Stimulated activated naive B cell treated with anti-CD40 and anti-IgM and Interleukin-4, amounts not matched to agents 10 μg/mL and 1 μg/mL and 100 μg/mL, for 72 hours (primary cell): ENCODE data around the gene CYLD.

Experiments
- ATAC-seq, 2 donors: fragments of 150-1000 bp; cut with Tn5 transposase; replicated peaks; 2 replicates each; pipeline ENCODE4 v1.10.0; 2021; ENCODE audit warnings: moderate library complexity in 1 of 2
- DNase-seq: peaks from one replicate; pipeline ENCODE4 v3.0.0; 2021
- H3K27ac Mint-ChIP-seq: one replicate; pipeline ENCODE4 v1.8.0; 2022; ENCODE audit warnings: mild to moderate bottlenecking, mixed read lengths
- H3K27me3 Mint-ChIP-seq, 2 donors: one replicate each; pipeline ENCODE4 v1.8.0; 2022; ENCODE audit warnings: mixed read lengths in 2 of 2
- H3K36me3 Mint-ChIP-seq, 2 donors: one replicate each; pipeline ENCODE4 v1.8.0; 2022; ENCODE audit warnings: mixed read lengths in 2 of 2, mild to moderate bottlenecking in 1 of 2
- H3K4me1 Mint-ChIP-seq, 2 donors: one replicate each; pipeline ENCODE4 v1.8.0; 2022; ENCODE audit warnings: mixed read lengths in 2 of 2, mild to moderate bottlenecking in 1 of 2
- H3K4me3 Mint-ChIP-seq, 2 donors: one replicate each; pipeline ENCODE4 v1.8.0; 2022; ENCODE audit warnings: mild to moderate bottlenecking in 2 of 2, mixed read lengths in 2 of 2, moderate library complexity in 1 of 2
- H3K9me3 Mint-ChIP-seq, 2 donors: one replicate each; pipeline ENCODE4 v1.8.0; 2022; ENCODE audit warnings: mixed read lengths in 2 of 2, mild to moderate bottlenecking in 1 of 2

The CYLD gene

GRCh38 chr16:50739031-50739430, 2.9 kb upstream of the CYLD start:
- Mint-ChIP-seq H3K9me3 (no peaks in the 10 kb centered on the region), H3K36me3 (peaks cover 6 to 25% of the 10 kb centered on the region in 2 donors), H3K4me1 (peaks cover 52 to 79% of the 10 kb centered on the region in 2 donors), H3K27me3 (no peaks in the 10 kb centered on the region), H3K4me3 (no peak overlapping the region), H3K27ac (peak overlapping the region; percentile 65)
- DNase-seq (no peak), ATAC-seq (no peak)

GRCh38 chr16:50740736-50741135, 1.1 kb upstream of the CYLD start:
- Mint-ChIP-seq H3K4me3 (peak overlapping the region; percentile 87 to 90), H3K27ac (peak overlapping the region; percentile 97), H3K36me3 (peaks cover 16 to 35% of the 10 kb centered on the region in 2 donors), H3K4me1 (peaks cover 55 to 82% of the 10 kb centered on the region in 2 donors), H3K27me3 (no peaks in the 10 kb centered on the region), H3K9me3 (no peaks in the 10 kb centered on the region)
- ATAC-seq = no peak
- DNase-seq = no peak

GRCh38 chr16:50741225-50741780, 583 bp upstream of the CYLD start:
- H3K36me3 Mint-ChIP-seq = peaks cover 16 to 37% of the 10 kb centered on the region in 2 donors
- no peaks in the 10 kb centered on the region for H3K9me3 Mint-ChIP-seq
- H3K27me3 Mint-ChIP-seq = no peaks in the 10 kb centered on the region
- H3K4me1 Mint-ChIP-seq = peaks cover 51 to 82% of the 10 kb centered on the region in 2 donors
- DNase-seq (no peak), ATAC-seq (peak in 1 of 2 donors; percentile 1)
- H3K27ac Mint-ChIP-seq = peak overlapping the region; percentile 97
- H3K4me3 Mint-ChIP-seq = peak overlapping the region; percentile 87 to 90

GRCh38 chr16:50742576-50743200, 802 bp downstream of the CYLD start:
- ATAC-seq (peak; percentile 16 to 18), DNase-seq (no peak)
- Mint-ChIP-seq H3K27me3 (no peaks in the 10 kb centered on the region), H3K27ac (peak overlapping the region; percentile 87), H3K9me3 (no peaks in the 10 kb centered on the region), H3K36me3 (peaks cover 19 to 34% of the 10 kb centered on the region in 2 donors), H3K4me1 (peaks cover 46 to 79% of the 10 kb centered on the region in 2 donors), H3K4me3 (peak overlapping the region; percentile 83 to 90)

- Mint-ChIP-seq H3K36me3 (peaks cover 19 to 30% of the 10 kb centered on the region in 2 donors), H3K4me3 (peak overlapping the region; percentile 83 to 90), H3K27me3 (no peaks in the 10 kb centered on the region), H3K9me3 (no peaks in the 10 kb centered on the region), H3K4me1 (peaks cover 44 to 73% of the 10 kb centered on the region in 2 donors), H3K27ac (peak overlapping the region; percentile 87)
- ATAC-seq (no peak), DNase-seq (no peak)
Measured at GRCh38 chr16:50743581-50744225, 1.8 kb downstream of the CYLD start.

- peaks cover 20 to 29% of the 10 kb centered on the region in 2 donors for H3K36me3 Mint-ChIP-seq
- peak overlapping the region; percentile 91 for H3K27ac Mint-ChIP-seq
- ATAC-seq = no peak
Measured at GRCh38 chr16:50744881-50745280, 3.0 kb downstream of the CYLD start.

GRCh38 chr16:50745940-50746339, 4.1 kb downstream of the CYLD start:
- DNase-seq (no peak), ATAC-seq (no peak)
- no peaks in the 10 kb centered on the region for H3K9me3 Mint-ChIP-seq
- peak overlapping the region; percentile 80 to 83 for H3K4me3 Mint-ChIP-seq
- no peaks in the 10 kb centered on the region for H3K27me3 Mint-ChIP-seq
- peaks cover 32 to 53% of the 10 kb centered on the region in 2 donors for H3K4me1 Mint-ChIP-seq
- peaks cover 20 to 28% of the 10 kb centered on the region in 2 donors for H3K36me3 Mint-ChIP-seq
- peak overlapping the region; percentile 91 for H3K27ac Mint-ChIP-seq

More at GRCh38 chr16:50744881-50745280, 3.0 kb downstream of the CYLD start:
- Mint-ChIP-seq H3K4me3 (peak overlapping the region; percentile 80 to 83), H3K4me1 (peaks cover 39 to 63% of the 10 kb centered on the region in 2 donors), H3K27me3 (no peaks in the 10 kb centered on the region), H3K9me3 (no peaks in the 10 kb centered on the region)
- no peak for DNase-seq

- Mint-ChIP-seq H3K4me1 (peaks cover 29 to 45% of the 10 kb centered on the region in 2 donors), H3K27me3 (no peaks in the 10 kb centered on the region), H3K4me3 (peak overlapping the region; percentile 57 to 68), H3K36me3 (peaks cover 23 to 31% of the 10 kb centered on the region in 2 donors), H3K27ac (peak overlapping the region; percentile 20), H3K9me3 (no peaks in the 10 kb centered on the region)
- ATAC-seq (peak; percentile 78 to 81), DNase-seq (no peak)
Measured at GRCh38 chr16:50747207-50747956, 5.5 kb downstream of the CYLD start.

- no peaks in the 10 kb centered on the region for H3K27me3 Mint-ChIP-seq
- no peak overlapping the region for H3K27ac Mint-ChIP-seq
- H3K9me3 Mint-ChIP-seq = no peaks in the 10 kb centered on the region
- no peak for ATAC-seq
- peaks cover 24 to 25% of the 10 kb centered on the region in 2 donors for H3K4me1 Mint-ChIP-seq
- H3K4me3 Mint-ChIP-seq = no peak overlapping the region
- H3K36me3 Mint-ChIP-seq = peaks cover 26 to 33% of the 10 kb centered on the region in 2 donors
- DNase-seq = no peak
Measured at GRCh38 chr16:50751528-50751927, 9.6 kb downstream of the CYLD start.

GRCh38 chr16:50752471-50753235, 10.8 kb downstream of the CYLD start:
- DNase-seq (no peak), ATAC-seq (no peak)
- peaks cover 23 to 33% of the 10 kb centered on the region in 2 donors for H3K36me3 Mint-ChIP-seq
- H3K4me1 Mint-ChIP-seq = peaks cover 16 to 20% of the 10 kb centered on the region in 2 donors
- no peak overlapping the region for H3K4me3 Mint-ChIP-seq
- H3K27ac Mint-ChIP-seq = no peak overlapping the region
- H3K9me3 Mint-ChIP-seq = no peaks in the 10 kb centered on the region
- no peaks in the 10 kb centered on the region for H3K27me3 Mint-ChIP-seq

- H3K9me3 Mint-ChIP-seq = no peaks in the 10 kb centered on the region
- H3K27me3 Mint-ChIP-seq = no peaks in the 10 kb centered on the region
Measured at GRCh38 chr16:50756473-50756872, 14.6 kb downstream of the CYLD start.

GRCh38 chr16:50761267-50761666, 19.4 kb downstream of the CYLD start:
- Mint-ChIP-seq H3K27me3 (no peaks in the 10 kb centered on the region), H3K4me3 (no peak overlapping the region), H3K27ac (no peak overlapping the region), H3K9me3 (peaks cover 5 to 6% of the 10 kb centered on the region in 2 donors), H3K36me3 (peaks cover 36 to 70% of the 10 kb centered on the region in 2 donors), H3K4me1 (peaks cover 23 to 54% of the 10 kb centered on the region in 2 donors)
- DNase-seq = no peak
- peak; percentile 65 to 66 for ATAC-seq

More at GRCh38 chr16:50756473-50756872, 14.6 kb downstream of the CYLD start:
- DNase-seq = no peak
- peaks cover 29 to 52% of the 10 kb centered on the region in 2 donors for H3K36me3 Mint-ChIP-seq
- H3K4me3 Mint-ChIP-seq = no peak overlapping the region
- H3K27ac Mint-ChIP-seq = no peak overlapping the region
- peaks cover 28 to 42% of the 10 kb centered on the region in 2 donors for H3K4me1 Mint-ChIP-seq
- ATAC-seq = no peak

- peaks cover 43 to 75% of the 10 kb centered on the region in 2 donors for H3K36me3 Mint-ChIP-seq
- peaks cover 10 to 12% of the 10 kb centered on the region in 2 donors for H3K9me3 Mint-ChIP-seq
- DNase-seq (no peak), ATAC-seq (no peak)
- peaks cover 26 to 60% of the 10 kb centered on the region in 2 donors for H3K4me1 Mint-ChIP-seq
- no peaks in the 10 kb centered on the region for H3K27me3 Mint-ChIP-seq
- no peak overlapping the region for H3K4me3 Mint-ChIP-seq
- no peak overlapping the region for H3K27ac Mint-ChIP-seq
Measured at GRCh38 chr16:50762241-50762640, 20.4 kb downstream of the CYLD start.
